ENCODE results near the gene IGFL4. TPM values are rescaled to one million over a fixed set of nuclear protein-coding genes. Genes with fewer than 3 reads are reported as not detected.

Gene IGFL4
- total and polyA plus RNA-seq, 2 of the 13 experiments (the other 11 are each of a cell fraction or from before 2014, with no cell fraction given) = 1.2 to 1.4 TPM

DNA sequence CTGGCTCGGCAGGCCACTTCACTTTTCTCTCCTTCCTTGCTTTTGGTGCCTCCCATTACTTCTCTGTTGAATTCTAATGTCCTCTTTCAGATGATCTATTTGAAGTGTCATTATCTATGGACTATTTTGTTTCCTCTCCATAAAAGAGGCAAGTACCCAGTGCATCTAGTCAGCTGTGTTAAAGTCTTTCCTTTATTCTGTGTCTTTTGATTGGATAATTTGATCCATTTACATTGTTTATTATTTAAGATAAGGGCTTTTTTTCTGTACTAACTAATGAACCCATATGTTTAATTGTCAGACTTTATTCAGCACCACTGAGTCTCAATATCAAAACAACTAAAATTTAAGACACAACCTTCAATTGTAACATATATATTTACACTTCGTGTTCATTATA is 47.3 kb upstream of the IGFL4 start:
- H4K20me1 ChIP-seq (ENCODE audit: insufficient read depth, low read length) = no peaks in the 10 kb centered on the region
- in situ Hi-C loops (cut with HindIII; ENCODE audit: extremely low pct_ligation_motif_present, low pct_unique_long_range_greater_than_20kb) = no loop called here
- peaks cover 0 to 7% of the 10 kb centered on the region in 2 experiments; a peak in 1 of 5 replicates for H3K27me3 ChIP-seq (ENCODE audit: control insufficient read depth in 1 of 2, insufficient read depth in 2 of 2, low read length in 2 of 2)
- 6% methylated on average over 2 of the region's 2 CpGs for WGBS (ENCODE audit: low lambda C conversion rate)
- no peak overlapping the region for H3K4me2 ChIP-seq (ENCODE audit: low read depth, low read length)
- ChIA-PET CTCF (ENCODE audit: low intra/inter-chr PET ratio, low total read pairs) (no interaction called here), POLR2A (no interaction called here)
- H3K9me3 ChIP-seq (ENCODE audit: low read length) = peaks cover 15% of the 10 kb centered on the region; the same call in 1 of the 2 replicates
- DNase-seq (ENCODE audit: low spot score) (no peak), ATAC-seq (no peak), FAIRE-seq (no peak)
- no TSS peak for BruUV-seq (replicated peaks)
- intact Hi-C loops (cut with micrococcal nuclease; ENCODE audit: unreplicated experiment) = no loop called here
- H3K27ac ChIP-seq (ENCODE audit: extremely low read length, insufficient read depth, low read length) = no peak overlapping the region
- H3K4me3 ChIP-seq (replicated peaks in 1 of 3; ENCODE audit: insufficient read depth in 1 of 3, low read depth in 2 of 3, low read length in 3 of 3) = no peak overlapping the region
- H3K4me1 ChIP-seq (ENCODE audit: insufficient read depth, low read length) = no peaks in the 10 kb centered on the region
- H3K36me3 ChIP-seq (replicated peaks in 1 of 2; ENCODE audit: control insufficient read depth in 1 of 2, insufficient read depth in 2 of 2, low read length in 2 of 2) = no peaks in the 10 kb centered on the region
- H3K79me2 ChIP-seq (ENCODE audit: insufficient read depth, low read length) = no peaks in the 10 kb centered on the region
- TF ChIP-seq RNF2 (conservative IDR thresholded peaks at IDR 0.05; ENCODE audit: low read depth) (no peak), RCOR2 (CRISPR knock-in tag; IDR thresholded peaks at IDR 0.05) (no peak), DNMT1 (CRISPR knock-in tag; IDR thresholded peaks at IDR 0.05) (no peak)
- TF ChIP-seq, protein P1, sequence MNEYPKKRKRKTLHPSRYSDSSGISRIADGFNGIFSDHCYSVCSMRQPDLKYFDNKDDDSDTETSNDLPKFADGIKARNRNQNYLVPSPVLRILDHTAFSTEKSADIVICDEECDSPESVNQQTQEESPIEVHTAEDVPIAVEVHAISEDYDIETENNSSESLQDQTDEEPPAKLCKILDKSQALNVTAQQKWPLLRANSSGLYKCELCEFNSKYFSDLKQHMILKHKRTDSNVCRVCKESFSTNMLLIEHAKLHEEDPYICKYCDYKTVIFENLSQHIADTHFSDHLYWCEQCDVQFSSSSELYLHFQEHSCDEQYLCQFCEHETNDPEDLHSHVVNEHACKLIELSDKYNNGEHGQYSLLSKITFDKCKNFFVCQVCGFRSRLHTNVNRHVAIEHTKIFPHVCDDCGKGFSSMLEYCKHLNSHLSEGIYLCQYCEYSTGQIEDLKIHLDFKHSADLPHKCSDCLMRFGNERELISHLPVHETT (CRISPR knock-in tag; conservative IDR thresholded peaks at IDR 0.05) = no peak
- TF ChIP-seq, protein P2, sequence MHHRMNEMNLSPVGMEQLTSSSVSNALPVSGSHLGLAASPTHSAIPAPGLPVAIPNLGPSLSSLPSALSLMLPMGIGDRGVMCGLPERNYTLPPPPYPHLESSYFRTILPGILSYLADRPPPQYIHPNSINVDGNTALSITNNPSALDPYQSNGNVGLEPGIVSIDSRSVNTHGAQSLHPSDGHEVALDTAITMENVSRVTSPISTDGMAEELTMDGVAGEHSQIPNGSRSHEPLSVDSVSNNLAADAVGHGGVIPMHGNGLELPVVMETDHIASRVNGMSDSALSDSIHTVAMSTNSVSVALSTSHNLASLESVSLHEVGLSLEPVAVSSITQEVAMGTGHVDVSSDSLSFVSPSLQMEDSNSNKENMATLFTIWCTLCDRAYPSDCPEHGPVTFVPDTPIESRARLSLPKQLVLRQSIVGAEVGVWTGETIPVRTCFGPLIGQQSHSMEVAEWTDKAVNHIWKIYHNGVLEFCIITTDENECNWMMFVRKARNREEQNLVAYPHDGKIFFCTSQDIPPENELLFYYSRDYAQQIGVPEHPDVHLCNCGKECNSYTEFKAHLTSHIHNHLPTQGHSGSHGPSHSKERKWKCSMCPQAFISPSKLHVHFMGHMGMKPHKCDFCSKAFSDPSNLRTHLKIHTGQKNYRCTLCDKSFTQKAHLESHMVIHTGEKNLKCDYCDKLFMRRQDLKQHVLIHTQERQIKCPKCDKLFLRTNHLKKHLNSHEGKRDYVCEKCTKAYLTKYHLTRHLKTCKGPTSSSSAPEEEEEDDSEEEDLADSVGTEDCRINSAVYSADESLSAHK (CRISPR knock-in tag; IDR thresholded peaks at IDR 0.05; ENCODE audit: borderline replicate concordance) = no peak
- TF ChIP-seq, protein P3, sequence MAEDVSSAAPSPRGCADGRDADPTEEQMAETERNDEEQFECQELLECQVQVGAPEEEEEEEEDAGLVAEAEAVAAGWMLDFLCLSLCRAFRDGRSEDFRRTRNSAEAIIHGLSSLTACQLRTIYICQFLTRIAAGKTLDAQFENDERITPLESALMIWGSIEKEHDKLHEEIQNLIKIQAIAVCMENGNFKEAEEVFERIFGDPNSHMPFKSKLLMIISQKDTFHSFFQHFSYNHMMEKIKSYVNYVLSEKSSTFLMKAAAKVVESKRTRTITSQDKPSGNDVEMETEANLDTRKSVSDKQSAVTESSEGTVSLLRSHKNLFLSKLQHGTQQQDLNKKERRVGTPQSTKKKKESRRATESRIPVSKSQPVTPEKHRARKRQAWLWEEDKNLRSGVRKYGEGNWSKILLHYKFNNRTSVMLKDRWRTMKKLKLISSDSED (CRISPR knock-in tag; IDR thresholded peaks at IDR 0.05) = no peak
- H3K9ac ChIP-seq (ENCODE audit: insufficient read depth, low read depth, low read length) = no peak overlapping the region
- no peak overlapping the region for H2AFZ ChIP-seq (ENCODE audit: low read length)
